GM23338 (cell line): ENCODE measurements around the gene ZNF627. TPM values are rescaled to one million over a fixed set of nuclear protein-coding genes. Genes with fewer than 3 reads are reported as not detected.

Experiments
- ATAC-seq: fragments of 200-7000 bp; cut with Tn5 transposase; 3 replicates; pipeline ENCODE4 v1.9.1; 2020
- DNase-seq: peaks from one replicate; pipeline ENCODE4 v3.0.0-alpha.2; 2015; ENCODE audit warnings: low spot score
- H2AFZ ChIP-seq: fragments of 200-600 bp; sonication (generic); 2 replicates; pipeline ENCODE4 v1.8.0; 2016; ENCODE audit warnings: antibody characterized with exemption, mild to moderate bottlenecking, moderate library complexity
- H3F3A ChIP-seq: fragments of 200-600 bp; sonication (generic); replicated peaks from 2 replicates; pipeline ENCODE4 v1.8.0; 2017; ENCODE audit warnings: antibody characterized with exemption, mixed run types, low read depth
- H3K27ac ChIP-seq: fragments of 200-600 bp; sonication (generic); 2 replicates; pipeline ENCODE4 v1.6.1; 2016; ENCODE audit warnings: low read depth
- H3K27me3 ChIP-seq: fragments of 200-600 bp; sonication (generic); 2 replicates; pipeline ENCODE4 v1.8.0; 2016; ENCODE audit warnings: mild to moderate bottlenecking, mixed run types, moderate library complexity; ENCODE audit not compliant: insufficient read depth
- H3K36me3 ChIP-seq: fragments of 200-600 bp; sonication (generic); 2 replicates; pipeline ENCODE4 v1.8.0; 2016; ENCODE audit warnings: mild to moderate bottlenecking; ENCODE audit not compliant: insufficient read depth
- H3K4me1 ChIP-seq: fragments of 200-600 bp; sonication (generic); 2 replicates; pipeline ENCODE4 v1.8.0; 2016; ENCODE audit warnings: mild to moderate bottlenecking, moderate library complexity; ENCODE audit not compliant: insufficient read depth
- H3K4me2 ChIP-seq: fragments of 200-600 bp; sonication (generic); 2 replicates; pipeline ENCODE4 v1.7.1; 2017; ENCODE audit warnings: mixed run types
- H3K4me3 ChIP-seq: fragments of 200-600 bp; sonication (generic); 2 replicates; pipeline ENCODE4 v1.6.1; 2016; ENCODE audit warnings: mixed run types
- H3K79me2 ChIP-seq: fragments of 200-600 bp; sonication (generic); replicated peaks from 2 replicates; pipeline ENCODE4 v1.8.0; 2017; ENCODE audit warnings: mild to moderate bottlenecking; ENCODE audit not compliant: insufficient read depth
- H3K9me2 ChIP-seq: fragments of 200-600 bp; sonication (generic); 2 replicates; pipeline ENCODE4 v1.8.0; 2017; ENCODE audit not compliant: insufficient read depth
- H4K20me1 ChIP-seq: fragments of 200-600 bp; sonication (generic); replicated peaks from 2 replicates; pipeline ENCODE4 v1.8.0; 2017; ENCODE audit warnings: mild to moderate bottlenecking; ENCODE audit not compliant: insufficient read depth
- H3K27ac Mint-ChIP-seq: 2 replicates; pipeline ENCODE4 v1.8.0; 2020; ENCODE audit warnings: inconsistent platforms, mild to moderate bottlenecking, moderate library complexity, mixed read lengths
- H3K27me3 Mint-ChIP-seq: 3 replicates; pipeline ENCODE4 v1.8.0; 2022; ENCODE audit warnings: low read depth, mild to moderate bottlenecking, moderate library complexity, mixed read lengths, inconsistent platforms; ENCODE audit not compliant: insufficient read depth, poor library complexity
- H3K36me3 Mint-ChIP-seq: 3 replicates; pipeline ENCODE4 v1.8.0; 2021; ENCODE audit warnings: low read depth, mild to moderate bottlenecking, inconsistent platforms, moderate library complexity, mixed read lengths
- H3K4me1 Mint-ChIP-seq: 3 replicates; pipeline ENCODE4 v1.8.0; 2020; ENCODE audit warnings: mild to moderate bottlenecking, inconsistent platforms, mixed read lengths
- H3K4me3 Mint-ChIP-seq: 3 replicates; pipeline ENCODE4 v1.8.0; 2021; ENCODE audit warnings: moderate library complexity, mild to moderate bottlenecking, inconsistent platforms, mixed read lengths
- H3K9me3 Mint-ChIP-seq: 3 replicates; pipeline ENCODE4 v1.8.0; 2020; ENCODE audit warnings: moderate library complexity, mild to moderate bottlenecking, inconsistent platforms, mixed read lengths
- CREB1 ChIP-seq: fragments of 250-450 bp; sonication (Bioruptor Pico); IDR thresholded peaks from 2 replicates; pipeline ENCODE4 v1.5.0; 2020; ENCODE audit warnings: low read depth, mild to moderate bottlenecking, moderate library complexity
- ETS1 ChIP-seq: IDR thresholded peaks from 2 replicates; pipeline ENCODE4 v1.6.1; 2016; ENCODE audit warnings: antibody characterized with exemption
- EZH2phosphoT487 ChIP-seq: fragments of 200-600 bp; sonication (generic); IDR thresholded peaks from one replicate; pipeline ENCODE4 v1.8.1; 2018; ENCODE audit warnings: antibody characterized with exemption; ENCODE audit not compliant: unreplicated experiment
- NANOG ChIP-seq: IDR thresholded peaks from 2 replicates; pipeline ENCODE4 v1.6.1; 2016; ENCODE audit warnings: antibody characterized with exemption, borderline replicate concordance
- POLR2AphosphoS5 ChIP-seq: IDR thresholded peaks from 2 replicates; pipeline ENCODE4 v1.6.1; 2016; ENCODE audit warnings: antibody characterized with exemption, low read depth
- REST ChIP-seq: IDR thresholded peaks from one replicate; pipeline ENCODE4 v1.6.1; 2018; ENCODE audit warnings: antibody characterized with exemption; ENCODE audit not compliant: unreplicated experiment
- STAT1 ChIP-seq: IDR thresholded peaks from one replicate; pipeline ENCODE4 v1.6.1; 2016; ENCODE audit warnings: antibody characterized with exemption; ENCODE audit not compliant: unreplicated experiment
- ZNF114 ChIP-seq: fragments of 250-450 bp; sonication (Bioruptor Pico); IDR thresholded peaks from 2 replicates; pipeline ENCODE4 v1.5.0; 2020; ENCODE audit warnings: mild to moderate bottlenecking, moderate library complexity
- ZNF331 ChIP-seq: fragments of 250-450 bp; sonication (Bioruptor Pico); IDR thresholded peaks from 2 replicates; pipeline ENCODE4 v1.5.0; 2020; ENCODE audit warnings: low read depth, mild to moderate bottlenecking, moderate library complexity
- ZNF462 ChIP-seq: fragments of 250-450 bp; sonication (Bioruptor Pico); IDR thresholded peaks from 2 replicates; pipeline ENCODE4 v1.5.0; 2020; ENCODE audit warnings: mild to moderate bottlenecking, moderate library complexity
- polyA plus RNA-seq: library from polyadenylated mRNA; unstranded; fragments of >200 nt; fragmentation: Nextera tagmentation; extraction: Ambion mirVana; gene quantifications from 2 replicates; pipeline ENCODE4 v1.2.1, GENCODE V29; 2016
- total RNA-seq: library from RNA; depleted of rRNA; stranded (reverse); fragments of >200 nt; shearing (Covaris generic); gene quantifications from 2 replicates; pipeline ENCODE4 v1.2.3, GENCODE V29; 2014

Gene ZNF627
- total and polyA plus RNA-seq, 2 experiments from 2014 or later = 9.0 to 15.4 TPM

GRCh38 chr19:11641244-11641643, 44.0 kb downstream of the ZNF627 start (continued):
- TF ChIP-seq REST = no peak
- no peak for TF ChIP-seq NANOG
- TF ChIP-seq POLR2AphosphoS5 = no peak
- no peak for TF ChIP-seq EZH2phosphoT487
- no peak for TF ChIP-seq ZNF114 (CRISPR knock-in tag)
- TF ChIP-seq ZNF331 (CRISPR knock-in tag) = no peak

- H3F3A ChIP-seq = no peaks in the 10 kb centered on the region
- peaks cover 3% of the 10 kb centered on the region; the same call in 1 of the 2 replicates for H3K4me1 ChIP-seq
- H3K9me2 ChIP-seq = no peaks in the 10 kb centered on the region
Measured at GRCh38 chr19:11642902-11643301, 45.6 kb downstream of the ZNF627 start.

GRCh38 chr19:11649941-11650340, 52.7 kb downstream of the ZNF627 start:
- Histone ChIP-seq H3K4me3 (no peak overlapping the region), H3K4me1 (no peaks in the 10 kb centered on the region), H3K36me3 (peaks cover 38% of the 10 kb centered on the region), H2AFZ (no peak overlapping the region), H4K20me1 (no peaks in the 10 kb centered on the region), H3K27ac (no peak overlapping the region), H3K27me3 (no peaks in the 10 kb centered on the region), H3K4me2 (no peak overlapping the region), H3K9me2 (no peaks in the 10 kb centered on the region), H3F3A (no peaks in the 10 kb centered on the region), H3K79me2 (no peaks in the 10 kb centered on the region)
- H3K36me3 Mint-ChIP-seq = peaks cover 77% of the 10 kb centered on the region
- peaks cover 65% of the 10 kb centered on the region for H3K9me3 Mint-ChIP-seq
- DNase-seq (no peak), ATAC-seq (no peak)
- H3K4me1 Mint-ChIP-seq = no peaks in the 10 kb centered on the region
- H3K27me3 Mint-ChIP-seq = peaks cover 1% of the 10 kb centered on the region
- no peak overlapping the region for H3K27ac Mint-ChIP-seq
- H3K4me3 Mint-ChIP-seq = no peak overlapping the region
- no peak for TF ChIP-seq ZNF114 (CRISPR knock-in tag)
- no peak for TF ChIP-seq ETS1
- TF ChIP-seq ZNF462 (CRISPR knock-in tag) = no peak
- no peak for TF ChIP-seq NANOG
- TF ChIP-seq EZH2phosphoT487 = no peak

More at GRCh38 chr19:11642902-11643301, 45.6 kb downstream of the ZNF627 start:
- Mint-ChIP-seq H3K27me3 (peaks cover 7% of the 10 kb centered on the region), H3K36me3 (peaks cover 16% of the 10 kb centered on the region), H3K4me1 (0 out of 3 replicates have a peak, but pooled peaks cover 2% of the 10 kb centered on the region), H3K27ac (no peak overlapping the region), H3K9me3 (peaks cover 11% of the 10 kb centered on the region; the same call in 2 of the 3 replicates), H3K4me3 (no peak overlapping the region)
- Histone ChIP-seq H3K27me3 (no peaks in the 10 kb centered on the region), H3K4me2 (no peak overlapping the region), H3K27ac (no peak overlapping the region), H4K20me1 (no peaks in the 10 kb centered on the region), H3K79me2 (peaks cover 3% of the 10 kb centered on the region), H2AFZ (no peak overlapping the region), H3K4me3 (no peak overlapping the region), H3K36me3 (no peaks in the 10 kb centered on the region)
- ATAC-seq = no peak
- TF ChIP-seq STAT1 (no peak), ZNF331 (CRISPR knock-in tag) (no peak), CREB1 (no peak)
- DNase-seq = no peak
